Globus pallidus (tissue), 1 donor: ENCODE results near the gene AGAP1.
A peak's percentile ranks its signal among the peaks of the same experiment; 100 is the strongest.

ENCODE experiments used
- DNase-seq: peaks from one replicate; pipeline ENCODE4 v3.0.0-alpha.2; 2015; ENCODE audit warnings: low spot score

Gene AGAP1

DNA sequence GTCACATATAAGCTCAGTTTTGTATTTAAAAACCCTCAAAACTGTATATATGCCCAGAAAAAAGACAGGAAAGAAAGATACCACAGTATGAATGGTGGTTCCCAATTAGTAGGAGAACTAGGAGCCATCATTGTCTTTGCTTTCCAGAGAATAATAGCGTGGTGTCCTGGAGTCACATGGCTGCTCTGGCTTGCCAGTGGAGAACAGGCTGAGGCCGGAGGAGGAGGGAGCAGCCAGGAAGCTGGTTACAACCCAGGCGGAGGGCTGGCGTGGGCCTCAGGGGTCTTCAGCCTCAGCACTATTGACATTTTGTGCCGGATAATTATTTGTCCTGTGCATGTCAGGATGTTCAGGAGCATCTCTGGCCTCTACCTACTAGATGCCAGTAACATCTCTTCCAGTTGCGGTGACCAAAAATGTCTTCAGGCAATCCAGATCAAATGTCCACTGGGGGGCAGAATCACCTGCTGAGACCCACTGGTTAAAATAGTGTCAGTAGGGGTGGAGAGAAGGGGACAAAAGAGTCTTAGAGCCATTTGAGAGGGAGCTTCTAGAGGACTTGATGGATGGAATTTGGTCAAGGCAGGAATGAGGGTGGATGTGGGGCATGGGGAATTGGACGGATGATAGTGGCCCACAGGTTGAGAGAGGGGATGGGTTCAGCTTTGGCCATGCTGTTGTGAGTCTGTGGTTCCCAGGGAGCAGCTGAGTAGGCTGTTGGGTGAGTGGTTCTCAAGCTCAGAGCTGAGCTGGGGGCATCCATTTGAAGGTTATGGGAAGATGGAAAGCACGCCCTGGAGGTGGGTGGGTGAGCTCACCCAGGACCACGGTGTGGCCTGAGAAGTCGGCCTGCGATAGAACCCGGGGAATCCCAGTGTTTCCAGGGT, 144.9 kb downstream of the AGAP1 start:
- peak; percentile 92 for DNase-seq

DNA sequence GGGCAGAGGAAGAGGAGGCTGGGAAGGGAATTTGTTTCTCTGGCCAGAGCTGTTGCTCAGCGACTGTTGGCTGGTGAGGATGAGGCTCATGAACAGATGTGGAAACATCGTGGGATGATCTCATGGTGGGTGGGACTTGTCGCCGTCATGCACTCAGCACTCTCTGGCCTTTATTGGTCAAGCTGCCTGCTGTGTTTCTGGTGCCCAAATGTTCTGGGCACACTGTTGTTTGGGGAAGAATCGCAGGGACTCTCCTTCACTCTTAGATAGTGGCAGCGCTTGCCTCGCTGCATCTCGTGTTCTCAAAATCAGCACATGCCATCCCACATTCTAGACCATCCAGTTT, 145.6 kb downstream of the AGAP1 start:
- DNase-seq = peak; percentile 98

DNA sequence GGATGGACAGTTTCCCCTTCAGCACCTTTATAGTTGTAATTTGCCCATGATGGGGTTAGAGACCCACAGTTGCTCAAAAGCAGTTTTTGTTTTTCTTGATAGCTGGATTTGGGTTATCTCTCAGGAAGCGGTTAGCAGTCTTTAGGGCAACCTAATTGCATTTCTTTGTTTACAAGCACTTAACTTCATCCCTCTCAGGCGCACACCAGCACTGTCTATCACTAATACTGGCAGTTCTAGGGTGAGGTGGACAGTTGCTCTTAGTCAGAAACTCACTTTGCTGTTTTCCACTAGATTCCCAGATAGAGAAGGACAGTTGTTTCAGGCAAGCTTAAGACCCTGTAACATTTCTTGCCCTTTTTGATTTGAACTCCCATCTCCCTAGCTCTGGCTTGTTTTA, 146.0 kb downstream of the AGAP1 start:
- no peak for DNase-seq

DNA sequence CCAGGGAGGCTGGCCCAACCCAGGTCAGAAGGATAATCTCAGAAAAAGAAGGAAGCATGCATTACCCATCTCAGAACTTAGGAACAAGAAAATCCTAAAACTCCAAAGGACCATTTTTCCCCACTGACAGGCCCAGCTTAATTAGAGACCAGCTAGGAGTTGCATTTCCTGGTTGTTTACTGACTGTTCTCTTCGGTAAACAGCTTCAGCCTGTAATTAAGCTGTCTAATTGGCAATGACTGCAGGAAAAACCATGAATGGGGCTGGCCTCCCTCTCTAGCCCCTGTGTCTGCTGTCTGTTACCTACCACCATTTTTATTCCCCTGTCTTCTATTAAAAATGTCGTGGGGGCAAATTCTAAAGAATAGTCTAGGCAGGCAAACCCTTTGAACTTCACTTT, 146.5 kb downstream of the AGAP1 start:
- no peak for DNase-seq

- DNase-seq = no peak
These were observed 147.3 kb downstream of the AGAP1 start for GRCh38 chr2:235640926-235641723.

DNA sequence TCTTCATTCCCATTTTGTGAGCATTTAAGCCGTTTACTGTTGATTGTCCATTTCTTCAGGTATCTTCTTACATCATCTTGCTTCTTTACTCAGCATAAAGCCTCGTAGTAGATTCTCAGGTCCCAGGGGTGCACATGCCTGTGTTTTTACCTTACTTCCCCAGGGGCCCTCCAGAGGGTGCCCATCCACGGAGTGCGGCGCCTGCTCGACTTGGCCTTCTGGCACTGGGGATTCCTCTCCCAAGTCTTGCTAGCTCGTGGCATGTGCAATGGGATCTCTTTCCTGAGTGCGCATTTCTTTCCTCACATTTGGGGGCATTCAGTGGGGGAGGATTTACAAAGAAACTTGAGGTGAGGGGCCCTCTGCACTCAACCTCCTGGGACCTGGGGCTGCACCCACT, 148.1 kb downstream of the AGAP1 start:
- no peak for DNase-seq

GRCh38 chr2:235642446-235643098, 148.7 kb downstream of the AGAP1 start:
- no peak for DNase-seq

- DNase-seq = no peak
These were observed 150.1 kb downstream of the AGAP1 start for GRCh38 chr2:235643680-235644511.

DNA sequence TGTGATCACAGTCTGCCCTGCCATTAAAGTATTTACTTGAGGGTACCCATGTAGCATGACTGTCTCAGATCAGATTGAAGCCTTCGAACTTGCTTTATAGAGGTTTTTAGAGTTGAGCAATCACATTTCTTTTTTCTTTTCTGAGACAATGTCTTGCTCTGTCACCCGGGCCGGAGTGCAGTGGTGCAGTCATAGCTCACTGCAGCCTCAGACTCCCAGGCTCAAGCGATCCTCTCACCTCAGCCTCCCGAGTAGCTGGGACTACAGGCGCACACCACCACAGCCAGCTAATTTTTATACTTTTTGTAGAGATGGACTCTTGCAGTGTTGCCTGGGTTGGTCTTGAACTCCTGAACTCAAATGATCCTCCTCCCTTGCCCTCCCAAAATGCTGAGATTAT, 153.4 kb downstream of the AGAP1 start:
- DNase-seq = no peak

- no peak for DNase-seq
These were observed 154.0 kb downstream of the AGAP1 start for GRCh38 chr2:235647877-235648276.

- no peak for DNase-seq
These were observed 155.6 kb downstream of the AGAP1 start for GRCh38 chr2:235649418-235649817.

GRCh38 chr2:235651643-235652042, 157.8 kb downstream of the AGAP1 start:
- DNase-seq = no peak

DNA sequence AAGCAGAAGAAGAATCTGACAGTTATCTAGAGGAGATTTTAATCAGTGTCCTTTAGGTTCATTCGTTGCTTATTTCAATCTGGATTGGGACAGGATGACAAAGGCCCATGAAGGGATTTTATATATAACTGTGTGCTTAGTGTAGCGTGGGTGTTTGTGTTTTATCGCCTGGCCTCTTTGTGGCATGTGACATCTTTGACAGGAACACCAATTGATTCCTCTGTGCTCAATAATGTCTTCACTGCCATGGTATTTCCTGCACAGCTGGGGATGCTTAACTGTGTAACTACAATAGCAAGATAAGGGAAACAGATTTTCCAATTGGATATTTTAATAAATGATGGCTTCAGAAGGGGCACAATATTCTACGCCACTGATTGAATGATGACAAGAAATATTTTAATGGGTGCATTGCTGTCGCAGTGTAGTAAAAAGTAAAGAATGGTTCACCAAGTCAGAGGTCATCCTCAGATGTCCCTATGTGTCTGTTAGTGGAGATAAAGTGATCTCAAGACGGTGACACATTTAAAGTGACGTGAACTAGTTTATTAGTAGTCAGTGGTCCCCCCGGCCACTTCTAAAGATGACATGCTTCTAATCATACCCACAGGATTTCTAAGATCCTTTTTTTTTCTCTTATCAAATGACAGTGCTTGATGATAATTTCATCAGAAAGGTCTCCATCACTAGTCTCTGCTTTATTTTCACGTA, 160.4 kb downstream of the AGAP1 start:
- no peak for DNase-seq

- DNase-seq = no peak
These were observed 164.7 kb downstream of the AGAP1 start for GRCh38 chr2:235658351-235659174.

DNA sequence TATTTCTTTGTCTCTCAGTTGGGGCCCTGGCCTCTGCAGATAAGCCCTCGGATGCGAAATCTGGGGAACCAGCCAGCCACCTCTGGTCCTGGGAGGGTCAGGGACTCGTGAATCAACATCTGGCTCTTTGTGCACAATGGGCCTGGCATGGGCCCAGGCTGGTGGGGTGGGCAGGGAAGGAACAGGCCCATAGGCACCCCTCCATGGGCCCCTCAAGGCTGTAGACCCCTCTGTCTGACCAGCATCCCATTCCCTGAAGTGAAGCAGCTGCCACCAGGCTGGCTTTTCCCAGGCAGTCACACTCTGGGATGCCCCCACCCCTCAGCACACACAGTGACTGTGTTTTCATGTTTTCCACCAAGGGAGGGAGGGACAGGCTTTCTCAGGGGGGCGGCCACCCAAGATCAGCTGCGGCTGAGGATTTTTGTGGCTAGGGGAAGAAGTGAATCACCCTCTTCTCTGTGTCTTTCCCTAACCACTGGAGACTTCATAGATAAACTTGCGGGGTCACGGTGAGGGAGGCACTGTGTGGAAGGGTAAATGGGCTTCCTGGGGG, 166.0 kb downstream of the AGAP1 start:
- DNase-seq = no peak

GRCh38 chr2:235660484-235661082, 166.7 kb downstream of the AGAP1 start:
- DNase-seq = no peak

- DNase-seq = no peak
These were observed 167.5 kb downstream of the AGAP1 start for GRCh38 chr2:235661167-235661937.

- DNase-seq = no peak
These were observed 168.1 kb downstream of the AGAP1 start for GRCh38 chr2:235661952-235662351.

- DNase-seq = no peak
These were observed 170.0 kb downstream of the AGAP1 start for GRCh38 chr2:235663875-235664274.
